Gastrocnemius medialis (tissue), 4 donors: Measurements from ENCODE around the gene MBIP.

ENCODE experiments used
- CTCF ChIP-seq, 5 experiments: fragments of 450-650 bp in 3 of 5; fragments of 200-600 bp in 2 of 5; sonication (generic) in 2 of 5; IDR thresholded peaks in 4 of 5; conservative IDR thresholded peaks in 1 of 5; 1 replicate in 4 of 5; 2 replicates in 1 of 5; pipeline ENCODE4 v1.5.1; 2016 to 2019; ENCODE audit warnings: antibody characterized with exemption in 5 of 5, mild to moderate bottlenecking in 3 of 5, moderate library complexity in 3 of 5
- POLR2A ChIP-seq, 2 donors: fragments of 450-650 bp; IDR thresholded peaks; one replicate each; pipeline ENCODE4 v1.6.1; 2017; ENCODE audit warnings: antibody characterized with exemption in 2 of 2, mild to moderate bottlenecking in 2 of 2, moderate library complexity in 2 of 2

GRCh38 chr14:36268121-36268520, 52.3 kb downstream of the MBIP start:
- TF ChIP-seq POLR2A (IDR thresholded peaks at IDR 0.05) (no peak), CTCF (IDR thresholded peaks at IDR 0.05 in 4 of 5, conservative IDR thresholded peaks at IDR 0.05 in 1 of 5) (no peak)
